ENCODE results near the gene CMC4. TPM values are rescaled to one million over a fixed set of nuclear protein-coding genes. Genes with fewer than 3 reads are reported as not detected.

The CMC4 gene
- polyA plus RNA-seq, 1 donor from 2014 or later, result 19.7 TPM

GRCh38 chrX:155028877-155029291 lies 42.1 kb downstream of the CMC4 start:
- peaks cover 5 to 19% (median 10%) of the 10 kb centered on the region in 3 donors for H3K4me1 Mint-ChIP-seq
- no peaks in the 10 kb centered on the region for H3K27me3 Mint-ChIP-seq

GRCh38 chrX:155028129-155028528 lies 42.8 kb downstream of the CMC4 start:
- Mint-ChIP-seq H3K27ac (peak overlapping the region; percentile 96 to 98 (median 97)), H3K4me1 (peaks cover 5 to 19% (median 10%) of the 10 kb centered on the region in 3 donors), H3K9me3 (no peaks in the 10 kb centered on the region), H3K27me3 (no peaks in the 10 kb centered on the region), H3K4me3 (peak overlapping the region; percentile 85 to 92 (median 92)), H3K36me3 (no peaks in the 10 kb centered on the region)

More at GRCh38 chrX:155028877-155029291, 42.1 kb downstream of the CMC4 start:
- H3K36me3 Mint-ChIP-seq, result peaks cover 3% of the 10 kb centered on the region
- H3K4me3 Mint-ChIP-seq, result peak overlapping the region in 3 of 4 donors; percentile 9 to 91 (median 45)
- H3K27ac Mint-ChIP-seq, result no peak overlapping the region
- H3K9me3 Mint-ChIP-seq, result no peaks in the 10 kb centered on the region

- peak overlapping the region; percentile 85 to 92 (median 92) for H3K4me3 Mint-ChIP-seq
- H3K27ac Mint-ChIP-seq, result peak overlapping the region; percentile 96 to 98 (median 97)
- H3K9me3 Mint-ChIP-seq, result no peaks in the 10 kb centered on the region
- no peaks in the 10 kb centered on the region for H3K27me3 Mint-ChIP-seq
- no peaks in the 10 kb centered on the region for H3K36me3 Mint-ChIP-seq
- H3K4me1 Mint-ChIP-seq, result peaks cover 5 to 19% (median 10%) of the 10 kb centered on the region in 3 donors
These were observed 43.3 kb downstream of the CMC4 start for GRCh38 chrX:155027509-155028066.

GRCh38 chrX:155026727-155027508 lies 44.0 kb downstream of the CMC4 start, which contains the start of gene FUNDC2:
TSS of gene FUNDC2 (plus strand) at chrX:155026844. CDS start at chrX:155026939, 95 bp downstream.
- Mint-ChIP-seq H3K27ac (peak within 1 kb of the TSS; percentile 96 to 98 (median 97)), H3K9me3 (no peaks in the 10 kb centered on the region), H3K4me1 (peaks cover 5 to 19% (median 13%) of the 10 kb centered on the region in 3 donors), H3K4me3 (peak within 1 kb of the TSS; percentile 85 to 94 (median 92)), H3K27me3 (no peaks in the 10 kb centered on the region), H3K36me3 (no peaks in the 10 kb centered on the region)

- H3K4me3 Mint-ChIP-seq, result peak overlapping the region; percentile 84 to 94 (median 92)
- no peaks in the 10 kb centered on the region for H3K27me3 Mint-ChIP-seq
- peak overlapping the region; percentile 93 to 98 (median 97) for H3K27ac Mint-ChIP-seq
- peaks cover 5 to 17% (median 10%) of the 10 kb centered on the region in 3 donors for H3K4me1 Mint-ChIP-seq
- no peaks in the 10 kb centered on the region for H3K9me3 Mint-ChIP-seq
- H3K36me3 Mint-ChIP-seq, result no peaks in the 10 kb centered on the region
These were observed 44.6 kb downstream of the CMC4 start for GRCh38 chrX:155026420-155026726.

- Mint-ChIP-seq H3K27me3 (no peaks in the 10 kb centered on the region), H3K27ac (peak overlapping the region in 1 of 3 donors; percentile 30), H3K4me1 (peaks cover 5 to 13% (median 6%) of the 10 kb centered on the region in 3 donors), H3K9me3 (no peaks in the 10 kb centered on the region), H3K36me3 (no peaks in the 10 kb centered on the region), H3K4me3 (peak overlapping the region in 3 of 4 donors; percentile 43 to 70 (median 48))
These were observed 46.8 kb downstream of the CMC4 start for GRCh38 chrX:155023907-155024833.

GRCh38 chrX:155022585-155022984 lies 48.4 kb downstream of the CMC4 start, which contains the start of gene F8:
TSS of gene F8 (minus strand) at chrX:155022723. CDS start at chrX:155022552, 171 bp downstream.
- no peak within 1 kb of the TSS for H3K4me3 Mint-ChIP-seq
- peak within 1 kb of the TSS in 1 of 3 donors; percentile 10 for H3K27ac Mint-ChIP-seq
- no peaks in the 10 kb centered on the region for H3K9me3 Mint-ChIP-seq
- no peaks in the 10 kb centered on the region for H3K36me3 Mint-ChIP-seq
- H3K27me3 Mint-ChIP-seq, result no peaks in the 10 kb centered on the region
- H3K4me1 Mint-ChIP-seq, result peaks cover 0 to 5% (median 4%) of the 10 kb centered on the region in 3 donors

- Mint-ChIP-seq H3K9me3 (no peaks in the 10 kb centered on the region), H3K4me3 (no peak overlapping the region), H3K27ac (no peak overlapping the region)
These were observed 50.3 kb downstream of the CMC4 start for GRCh38 chrX:155020591-155020990.

More at GRCh38 chrX:155020591-155020990, 50.3 kb downstream of the CMC4 start:
- Mint-ChIP-seq H3K36me3 (peaks cover 2% of the 10 kb centered on the region), H3K4me1 (peaks cover 0 to 3% (median 0%) of the 10 kb centered on the region in 3 donors), H3K27me3 (no peaks in the 10 kb centered on the region)

Other genes starting within 250 kb of the CMC4 start
- not detected for gene SMIM9, start 236.5 kb downstream of the CMC4 start, polyA plus RNA-seq
- gene F8A1, start 184.8 kb downstream of the CMC4 start, polyA plus RNA-seq, result 29.7 TPM
- 2.7 TPM for gene F8, start 48.4 kb downstream of the CMC4 start, polyA plus RNA-seq
- gene FUNDC2, start 44.3 kb downstream of the CMC4 start, polyA plus RNA-seq, result 169 TPM
- gene MTCP1, start within 50 bp of the CMC4 start, polyA plus RNA-seq, result 22.6 TPM
- gene BRCC3, start 372 bp upstream of the CMC4 start, polyA plus RNA-seq, result 23.4 TPM
- 55.7 TPM for gene VBP1, start 145.3 kb upstream of the CMC4 start, polyA plus RNA-seq
- 5.2 TPM for gene RAB39B, start 193.4 kb upstream of the CMC4 start, polyA plus RNA-seq